K562 (cell line): Measurements from ENCODE around the gene MYEF2. TPM values are rescaled to one million over a fixed set of nuclear protein-coding genes. Genes with fewer than 3 reads are reported as not detected.

ENCODE experiments used
- ATAC-seq: fragments of 200-7000 bp; cut with Tn5 transposase; 3 replicates; pipeline ENCODE4 v1.9.1; 2020; ENCODE audit warnings: moderate library complexity
- BruUV-seq: library from RNA; stranded (reverse); fragments of 400-500 nt; replicated peaks from 2 replicates; lab custom pipeline; 2021; lab: Mats Ljungman, UMichigan
- CTCF ChIA-PET: fragments of 300-600 bp; formaldehyde crosslinking; extraction: SDS; loops from one replicate; lab custom pipeline; 2021; ENCODE audit warnings: low intra/inter-chr PET ratio; lab: Yijun Ruan, JAX
- POLR2A ChIA-PET: fragments of 300-600, 350-650 bp; sonication (Branson Sonifier 250); formaldehyde crosslinking; extraction: SDS; loops from one replicate; lab custom pipeline; 2021; ENCODE audit warnings: antibody characterized with exemption, inconsistent platforms; lab: Yijun Ruan, JAX
- DNase-seq, 4 experiments: peaks; one replicate each; pipeline versions ENCODE4 v3.0.0 to v3.0.0-alpha.2; 2011 to 2018; ENCODE audit warnings: low spot score in 3 of 4, mixed read lengths in 3 of 4; ENCODE audit errors: extremely low read depth in 1 of 4
- FAIRE-seq: peaks from 2 replicates; lab custom pipeline; 2011; peaks lifted over from hg19 to GRCh38; lab: Jason Lieb, UNC
- H2AFZ ChIP-seq: 2 replicates; pipeline ENCODE4 v1.6.0; 2011; ENCODE audit warnings: low read depth, low read length, control low read depth, inconsistent platforms
- H3K27ac ChIP-seq: fragments of 200-600 bp; 3 replicates; pipeline ENCODE4 v1.8.0; 2011; ENCODE audit warnings: low read depth, mild to moderate bottlenecking, control low read depth, inconsistent platforms, low read length, moderate library complexity, mixed read lengths; ENCODE audit errors: extremely low read depth
- H3K27me3 ChIP-seq, 2 experiments: fragments of 300-600 bp in 1 of 2; 2 replicates in 1 of 2; 3 replicates in 1 of 2; pipeline versions ENCODE4 v1.6.0 to v1.8.0; 2011; ENCODE audit warnings: inconsistent platforms in 2 of 2, low read length in 2 of 2, mild to moderate bottlenecking in 1 of 2, mixed read lengths in 1 of 2, moderate library complexity in 1 of 2; ENCODE audit not compliant: control insufficient read depth in 2 of 2, insufficient read depth in 2 of 2
- H3K36me3 ChIP-seq: fragments of 300-600 bp; 3 replicates; pipeline ENCODE4 v1.8.0; 2011; ENCODE audit warnings: mild to moderate bottlenecking, low read length, inconsistent platforms; ENCODE audit not compliant: control insufficient read depth, insufficient read depth
- H3K4me1 ChIP-seq, 2 experiments: fragments of 200-600 bp in 1 of 2; replicated peaks in 1 of 2; 2 replicates in 1 of 2; 3 replicates in 1 of 2; pipeline versions ENCODE4 v1.5.1 to v1.8.0; 2011; ENCODE audit warnings: inconsistent platforms in 2 of 2, low read length in 2 of 2, mild to moderate bottlenecking in 1 of 2, mixed read lengths in 1 of 2, moderate library complexity in 1 of 2; ENCODE audit not compliant: control insufficient read depth in 2 of 2, insufficient read depth in 2 of 2
- H3K4me2 ChIP-seq: 2 replicates; pipeline ENCODE4 v1.6.1; 2011; ENCODE audit warnings: low read length, control low read depth, inconsistent platforms, mixed read lengths; ENCODE audit not compliant: insufficient read depth
- H3K4me3 ChIP-seq: fragments of 200-600 bp; sonication (generic), shearing (Covaris generic); 2 replicates; pipeline ENCODE4 v1.5.1; 2016; ENCODE audit warnings: control low read depth, inconsistent platforms
- H3K79me2 ChIP-seq: fragments of 200-600 bp; 3 replicates; pipeline ENCODE4 v1.8.0; 2011; ENCODE audit warnings: low read length, inconsistent platforms; ENCODE audit not compliant: control insufficient read depth, insufficient read depth
- H3K9ac ChIP-seq, 2 experiments: 2 replicates each; pipeline versions ENCODE4 v1.6.0 to v1.6.1; 2011; ENCODE audit warnings: low read depth in 2 of 2, low read length in 2 of 2, control low read depth in 1 of 2, inconsistent platforms in 1 of 2, mild to moderate bottlenecking in 1 of 2, mixed read lengths in 1 of 2; ENCODE audit not compliant: insufficient read depth in 1 of 2
- H3K9me1 ChIP-seq: one replicate; pipeline ENCODE4 v1.6.0; 2011; ENCODE audit warnings: inconsistent platforms, mild to moderate bottlenecking, low read length, moderate library complexity; ENCODE audit not compliant: control insufficient read depth, insufficient read depth
- H3K9me3 ChIP-seq: replicated peaks from 2 replicates; pipeline ENCODE4 v1.5.1; 2011; ENCODE audit warnings: low read depth, low read length, inconsistent platforms; ENCODE audit not compliant: control insufficient read depth, insufficient read depth
- H4K20me1 ChIP-seq: replicated peaks from 2 replicates; pipeline ENCODE4 v1.6.1; 2011; ENCODE audit warnings: low read length, inconsistent platforms, mixed read lengths; ENCODE audit not compliant: control insufficient read depth, insufficient read depth
- ASH1L ChIP-seq: fragments of 450-650 bp; IDR thresholded peaks from 2 replicates; pipeline ENCODE4 v1.6.1; 2018; ENCODE audit warnings: borderline replicate concordance, mild to moderate bottlenecking, low read depth; ENCODE audit not compliant: partially characterized antibody
- CEBPG ChIP-seq, 3 experiments: fragments of 200-800 bp in 1 of 3; sonication (Bioruptor generic) in 1 of 3; sonication (generic) in 1 of 3; formaldehyde crosslinking in 1 of 3; IDR thresholded peaks in 2 of 3; conservative IDR thresholded peaks in 1 of 3; 2 replicates each; pipeline versions ENCODE4 v1.6.1 to v1.8.0; 2016 to 2022; ENCODE audit warnings: missing compliant biosample characterization in 2 of 3, missing genetic modification characterization in 2 of 3, mild to moderate bottlenecking in 1 of 3, missing genetic modification reagents in 1 of 3
- CHD4 ChIP-seq: fragments of 200-600 bp; sonication (generic); IDR thresholded peaks from 3 replicates; pipeline ENCODE4 v1.6.1; 2012; ENCODE audit warnings: low read depth, mild to moderate bottlenecking, mixed read lengths, low read length, inconsistent platforms; ENCODE audit not compliant: insufficient read depth, insufficient replicate concordance, poor library complexity, severe bottlenecking
- GABPB1 ChIP-seq: sonication (generic); formaldehyde crosslinking; IDR thresholded peaks from 2 replicates; pipeline ENCODE4 v1.8.0; 2022; ENCODE audit warnings: mild to moderate bottlenecking, missing genetic modification reagents
- HNRNPUL1 ChIP-seq: fragments of 200-400 bp; formaldehyde crosslinking; IDR thresholded peaks from 2 replicates; pipeline ENCODE4 v1.6.1; 2017; ENCODE audit warnings: low read length
- JUND ChIP-seq, 2 experiments: IDR thresholded peaks; 2 replicates in 1 of 2; 3 replicates in 1 of 2; pipeline ENCODE4 v1.6.1; 2011; ENCODE audit warnings: borderline replicate concordance in 2 of 2, low read depth in 2 of 2, low read length in 2 of 2, improper control_type of control experiment in 1 of 2, missing biosample characterization in 1 of 2, missing genetic modification characterization in 1 of 2, missing genetic modification reagents in 1 of 2
- MTA2 ChIP-seq: fragments of 450-650 bp; IDR thresholded peaks from 2 replicates; pipeline ENCODE4 v1.6.1; 2016; ENCODE audit warnings: low read depth
- PHTF2 ChIP-seq: fragments of 250-450 bp; sonication (Bioruptor Pico); IDR thresholded peaks from 2 replicates; pipeline ENCODE4 v1.5.0; 2021; ENCODE audit warnings: mild to moderate bottlenecking
- SIRT6 ChIP-seq: IDR thresholded peaks from one replicate; pipeline ENCODE4 v1.6.1; 2012; ENCODE audit warnings: low read depth, mild to moderate bottlenecking, control low read depth, inconsistent platforms, low read length, moderate library complexity
- ZBTB17 ChIP-seq: fragments of 450-650 bp; formaldehyde crosslinking; IDR thresholded peaks from 2 replicates; pipeline ENCODE4 v1.4.0; 2020; ENCODE audit warnings: mild to moderate bottlenecking
- ZNF146 ChIP-seq: IDR thresholded peaks from one replicate; pipeline ENCODE4 v1.6.1; 2018; ENCODE audit warnings: missing compliant biosample characterization; ENCODE audit not compliant: unreplicated experiment
- ZNF766 ChIP-seq: fragments of 200-800 bp; sonication (Bioruptor generic); conservative IDR thresholded peaks from 2 replicates; pipeline ENCODE4 v1.6.1; 2016; ENCODE audit warnings: missing genetic modification characterization, missing compliant biosample characterization
- WGBS: fragments of 100-300 bp; shearing (Covaris generic); methylation state at CpG from one replicate; pipeline ENCODE4 v1.1.6; 2016; ENCODE audit warnings: low coverage, mixed read lengths; ENCODE audit not compliant: insufficient coverage; ENCODE audit errors: missing lambda C conversion rate; 5-methylcytosine and 5-hydroxymethylcytosine counted together
- in situ Hi-C: fragments of 300-500 bp; cut with MboI; formaldehyde crosslinking; loops from 4 replicates; pipeline ENCODE4 v1.15.0; 2018; ENCODE audit warnings: inconsistent platforms, mixed read lengths
- intact Hi-C: fragments of 100-400 bp; cut with micrococcal nuclease; formaldehyde crosslinking; loops from 2 replicates; pipeline ENCODE4 v1.14.2; 2022
- polyA plus RNA-seq, 8 experiments: library from polyadenylated mRNA; depleted of rRNA in 4 of 8; stranded (reverse) in 5 of 8; unstranded in 3 of 8; fragments of >200 nt; fragmentation: Nextera tagmentation in 2 of 8; fragmentation: Illumina TruSeq in 1 of 8; extraction: Ambion mirVana in 2 of 8; extraction: Trizol in 1 of 8; gene quantifications; 2 replicates each; pipeline versions ENCODE4 v1.2.1 to v1.2.3, GENCODE V29; 2011 to 2014; ENCODE audit warnings: inconsistent platforms in 1 of 8, missing spikeins in 1 of 8
- total RNA-seq, 7 experiments: library from RNA; depleted of rRNA in 6 of 7; stranded (reverse); fragments of >200 nt in 6 of 7; fragmentation: Illumina TruSeq in 2 of 7; extraction: Trizol in 2 of 7; gene quantifications; 2 replicates each; pipeline versions ENCODE4 v1.2.1 to v1.2.3, GENCODE V29; 2011 to 2021; ENCODE audit warnings: low replicate concordance in 1 of 7

The MYEF2 gene
- total and polyA plus RNA-seq, 9 of the 15 experiments (the other 6 are each of a cell fraction or from before 2014, with no cell fraction given), result 0.03 to 0.82 (median 0.19) TPM

DNA sequence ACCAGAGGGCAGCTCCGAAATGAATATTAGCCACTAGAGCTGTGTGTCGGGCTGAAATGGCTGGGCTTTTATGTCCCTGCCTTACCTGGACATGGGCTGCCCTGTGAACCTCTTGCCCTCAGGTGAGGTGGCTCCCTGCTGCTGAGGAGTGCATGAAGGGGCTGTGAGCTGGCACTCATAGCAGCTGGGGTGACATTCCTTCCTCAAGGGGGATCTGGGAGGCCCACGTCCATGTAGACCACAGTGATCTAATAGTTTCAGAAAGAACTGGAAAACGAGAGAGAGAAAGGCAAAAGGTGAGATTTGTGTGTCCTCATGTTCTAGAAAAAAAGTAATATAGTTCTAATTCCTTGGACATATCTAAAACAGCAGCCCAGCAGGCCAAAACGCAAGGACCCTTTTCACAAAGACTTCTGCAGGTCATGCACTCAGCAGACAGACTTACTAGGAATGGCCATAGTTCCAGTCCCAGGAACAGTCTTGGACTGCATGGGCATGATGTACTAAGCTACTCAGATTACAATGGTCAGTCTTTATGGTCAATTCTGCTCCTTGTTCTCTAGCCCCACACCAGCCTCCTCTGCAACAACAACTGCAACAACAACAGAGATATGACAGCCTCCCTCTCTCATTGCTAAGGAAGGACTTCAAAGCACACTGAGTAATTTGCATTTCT lies 68.1 kb downstream of the MYEF2 start:
- H3K4me2 ChIP-seq, result no peak overlapping the region
- POLR2A ChIA-PET, result no interaction called here
- H3K36me3 ChIP-seq, result no peaks in the 10 kb centered on the region
- WGBS, result 0% methylated on average over 5 of the region's 5 CpGs
- TF ChIP-seq GABPB1 (CRISPR knock-in tag), result no peak
- TF ChIP-seq MTA2, result no peak
- no peak for TF ChIP-seq PHTF2
- TF ChIP-seq HNRNPUL1, result no peak
- TF ChIP-seq, all 486 proteins: peak for 0
- H3K79me2 ChIP-seq, result no peaks in the 10 kb centered on the region
- no peak overlapping the region for H3K27ac ChIP-seq
- H2AFZ ChIP-seq, result no peak overlapping the region
- H3K27me3 ChIP-seq, result no peaks in the 10 kb centered on the region
- no TSS peak for BruUV-seq
- H3K4me1 ChIP-seq, result no peaks in the 10 kb centered on the region
- ATAC-seq (no peak), FAIRE-seq (no peak), DNase-seq (no peak)
- intact Hi-C loops, result no loop called here
- in situ Hi-C loops, result no loop called here
- no peaks in the 10 kb centered on the region for H3K9me1 ChIP-seq
- no peak overlapping the region for H3K4me3 ChIP-seq
- CTCF ChIA-PET, result no interaction called here
- no peaks in the 10 kb centered on the region for H3K9me3 ChIP-seq
- H3K9ac ChIP-seq, result no peak overlapping the region
- no peaks in the 10 kb centered on the region for H4K20me1 ChIP-seq

DNA sequence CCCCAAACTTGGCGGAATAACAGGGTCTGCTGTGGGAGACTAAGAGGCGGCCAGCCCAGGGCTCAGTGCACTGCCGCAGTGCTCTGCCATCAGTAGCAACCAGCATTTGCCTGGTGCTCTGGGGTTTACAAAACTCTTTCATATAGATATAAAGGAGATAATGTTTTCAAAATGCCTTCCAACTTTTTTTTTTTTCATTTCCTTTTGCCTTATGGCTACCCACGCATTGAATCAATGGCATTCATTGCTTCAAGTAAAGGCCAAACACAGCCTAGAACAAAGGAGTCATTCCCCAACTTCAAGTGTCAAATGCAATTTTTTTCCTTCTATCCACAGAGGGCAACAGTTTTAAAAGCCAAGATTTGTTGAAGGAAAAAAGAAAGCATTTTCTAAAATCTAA lies 68.9 kb downstream of the MYEF2 start:
- Histone ChIP-seq H4K20me1 (no peaks in the 10 kb centered on the region), H3K79me2 (no peaks in the 10 kb centered on the region), H3K4me2 (no peak overlapping the region), H3K9ac (no peak overlapping the region), H3K9me1 (no peaks in the 10 kb centered on the region), H3K36me3 (no peaks in the 10 kb centered on the region), H2AFZ (no peak overlapping the region), H3K4me1 (no peaks in the 10 kb centered on the region), H3K9me3 (no peaks in the 10 kb centered on the region), H3K27me3 (no peaks in the 10 kb centered on the region), H3K4me3 (no peak overlapping the region), H3K27ac (no peak overlapping the region)
- no TSS peak for BruUV-seq
- in situ Hi-C loops (no loop called here), intact Hi-C loops (no loop called here)
- TF ChIP-seq SIRT6 (no peak), ASH1L (no peak), CHD4 (no peak), JUND (IDR thresholded peaks at IDR 0.05; ENCODE audit: borderline replicate concordance, low read depth, low read length) (no peak), JUND (tag; IDR thresholded peaks at IDR 0.05; ENCODE audit: borderline replicate concordance, low read depth, low read length) (no peak), CEBPG (CRISPR knock-in tag; IDR thresholded peaks at IDR 0.05) (no peak), CEBPG (tag; conservative IDR thresholded peaks at IDR 0.05 in 1 of 2, IDR thresholded peaks at IDR 0.05 in 1 of 2) (no peak), ZBTB17 (no peak), ZNF146 (CRISPR knock-in tag) (no peak), ZNF766 (no peak)
- 0% methylated on average over 3 of the region's 4 CpGs for WGBS
- FAIRE-seq, result no peak
- DNase-seq, result no peak
- ATAC-seq, result no peak
- POLR2A ChIA-PET, result no interaction called here
- CTCF ChIA-PET, result no interaction called here
